ENCODE results near the gene PTPRN2. TPM values are rescaled to one million over a fixed set of nuclear protein-coding genes. Genes with fewer than 3 reads are reported as not detected.

PTPRN2 gene
- total RNA-seq, 1 experiment from 2014 or later: 2.1 TPM

GRCh38 chr7:157526913-157527634, 1060.5 kb downstream of the PTPRN2 start:
- intact Hi-C loops (cut with micrococcal nuclease): no loop called here
- no peak overlapping the region for H3K4me3 ChIP-seq (replicated peaks in 1 of 2; ENCODE audit: low read depth in 1 of 2, low read length in 2 of 2)
- H3K9ac ChIP-seq (ENCODE audit: low read length): no peak overlapping the region
- ATAC-seq (no peak), DNase-seq (ENCODE audit: low read depth, low spot score) (no peak)
- RAD21 ChIA-PET (ENCODE audit: low non-redundant PET in 1 of 2, low total read pairs in 2 of 2, uncharacterized antibody in 2 of 2, unreplicated experiment in 2 of 2): no interaction called here
- POLR2A ChIA-PET: no interaction called here
- no peaks in the 10 kb centered on the region for H4K20me1 ChIP-seq (ENCODE audit: insufficient read depth)
- H3K27me3 ChIP-seq (ENCODE audit: insufficient read depth, low read length): no peaks in the 10 kb centered on the region
- no peaks in the 10 kb centered on the region for H3K9me3 ChIP-seq (ENCODE audit: control insufficient read depth in 1 of 2, insufficient read depth in 1 of 2, low read depth in 1 of 2, low read length in 2 of 2)
- no TSS peak for BruUV-seq (replicated peaks)
- CTCF ChIA-PET: no interaction called here
- H3K79me2 ChIP-seq (ENCODE audit: insufficient read depth, low read length): no peaks in the 10 kb centered on the region
- no peak overlapping the region for H2AFZ ChIP-seq (ENCODE audit: low read depth, low read length, poor library complexity, severe bottlenecking)
- H3K9me2 ChIP-seq (ENCODE audit: insufficient read depth): no peaks in the 10 kb centered on the region
- H3K36me3 ChIP-seq (ENCODE audit: control insufficient read depth in 1 of 2, insufficient read depth in 2 of 2, low read length in 2 of 2): no peaks in the 10 kb centered on the region
- H3K4me2 ChIP-seq (ENCODE audit: low read length): no peak overlapping the region
- H3K27ac ChIP-seq (ENCODE audit: low read depth, low read length): no peak overlapping the region
- H3K4me1 ChIP-seq (ENCODE audit: control insufficient read depth in 1 of 2, insufficient read depth in 2 of 2, low read length in 2 of 2): peaks cover 10 to 13% of the 10 kb centered on the region in 2 experiments; a peak in 3 of 4 replicates
- no peak for TF ChIP-seq POLR2AphosphoS5 (IDR thresholded peaks at IDR 0.05; ENCODE audit: low read depth, low read length)
- TF ChIP-seq SP1 (IDR thresholded peaks at IDR 0.05; ENCODE audit: low read depth): no peak
- TF ChIP-seq CBX3 (IDR thresholded peaks at IDR 0.05; ENCODE audit: low read depth): no peak
- TF ChIP-seq YY1 (IDR thresholded peaks at IDR 0.05; ENCODE audit: extremely low read depth, insufficient replicate concordance, low read depth, low read length): no peak
- TF ChIP-seq TCF7L2 (IDR thresholded peaks at IDR 0.05; ENCODE audit: borderline replicate concordance, extremely low read depth, insufficient read depth, insufficient read length): no peak
- TF ChIP-seq EZH2phosphoT487 (IDR thresholded peaks at IDR 0.05; ENCODE audit: borderline replicate concordance): no peak
- TF ChIP-seq EGR1 (IDR thresholded peaks at IDR 0.05; ENCODE audit: low read depth): no peak
- no peak for TF ChIP-seq ELF1 (IDR thresholded peaks at IDR 0.05; ENCODE audit: borderline replicate concordance, low read depth)
- TF ChIP-seq CTCF (IDR thresholded peaks at IDR 0.05 in 2 of 3, conservative IDR thresholded peaks at IDR 0.05 in 1 of 3; ENCODE audit: borderline replicate concordance in 1 of 3, insufficient read depth in 1 of 3, low read depth in 2 of 3, low read length in 2 of 3): no peak
- TF ChIP-seq POLR2A (IDR thresholded peaks at IDR 0.05; ENCODE audit: borderline replicate concordance, extremely low read depth, insufficient read depth, insufficient read length): no peak
